Loucy (cell line): ENCODE measurements around the gene RSRC1.
"Not testable (repeated sequence)": the region's sequence is repeated elsewhere in the genome, so short reads cannot be mapped to it uniquely, and the experiment has no call there.

Source experiments
- H2AFZ ChIP-seq: fragments of 200-600 bp; sonication (generic); 2 replicates; pipeline ENCODE4 v1.6.0; 2016; ENCODE audit warnings: antibody characterized with exemption, mild to moderate bottlenecking, low read length, moderate library complexity
- H3F3A ChIP-seq: fragments of 200-600 bp; 2 replicates; pipeline ENCODE4 v1.6.0; 2016; ENCODE audit warnings: antibody characterized with exemption, low read depth, mild to moderate bottlenecking
- H3K27me3 ChIP-seq: fragments of 200-600 bp; sonication (generic); 2 replicates; pipeline ENCODE4 v1.6.1; 2014; ENCODE audit warnings: low read length, mild to moderate bottlenecking; ENCODE audit not compliant: insufficient read depth, poor library complexity, severe bottlenecking
- H3K36me3 ChIP-seq: fragments of 200-600 bp; sonication (generic); 2 replicates; pipeline ENCODE4 v1.6.1; 2016; ENCODE audit warnings: low read length; ENCODE audit not compliant: insufficient read depth
- H3K4me1 ChIP-seq: fragments of 200-600 bp; sonication (generic); 2 replicates; pipeline ENCODE4 v1.5.1; 2014; ENCODE audit warnings: low read length, mild to moderate bottlenecking; ENCODE audit not compliant: insufficient read depth, poor library complexity, severe bottlenecking
- H3K4me2 ChIP-seq: fragments of 200-600 bp; sonication (generic); 2 replicates; pipeline ENCODE4 v1.6.0; 2014; ENCODE audit warnings: antibody characterized with exemption, low read length, low read depth, mild to moderate bottlenecking; ENCODE audit not compliant: poor library complexity, severe bottlenecking
- H3K4me3 ChIP-seq: fragments of 200-600 bp; sonication (generic); 2 replicates; pipeline ENCODE4 v1.5.1; 2014; ENCODE audit warnings: low read length, mild to moderate bottlenecking, mixed read lengths; ENCODE audit not compliant: poor library complexity, severe bottlenecking
- H3K79me2 ChIP-seq: fragments of 200-600 bp; sonication (generic); 2 replicates; pipeline ENCODE4 v1.6.1; 2014; ENCODE audit warnings: low read length; ENCODE audit not compliant: insufficient read depth
- H3K9ac ChIP-seq: fragments of 200-600 bp; sonication (generic); 2 replicates; pipeline ENCODE4 v1.6.0; 2014; ENCODE audit warnings: mild to moderate bottlenecking, low read depth, low read length, moderate library complexity; ENCODE audit not compliant: poor library complexity, severe bottlenecking
- H3K9me2 ChIP-seq: fragments of 200-600 bp; sonication (generic); replicated peaks from 2 replicates; pipeline ENCODE4 v1.6.1; 2016; ENCODE audit warnings: low read depth, low read length, mixed read lengths
- H3K9me3 ChIP-seq: fragments of 200-600 bp; sonication (generic); 2 replicates; pipeline ENCODE4 v1.6.1; 2014; ENCODE audit warnings: mild to moderate bottlenecking, antibody characterized with exemption, low read length, low read depth; ENCODE audit not compliant: insufficient read depth
- H4K20me1 ChIP-seq: fragments of 200-600 bp; sonication (generic); 2 replicates; pipeline ENCODE4 v1.6.0; 2014; ENCODE audit warnings: antibody characterized with exemption, low read length, mild to moderate bottlenecking; ENCODE audit not compliant: insufficient read depth, poor library complexity, severe bottlenecking
- CTCF ChIP-seq: fragments of 200-600 bp; sonication (generic); conservative IDR thresholded peaks from 2 replicates; pipeline ENCODE4 v1.5.1; 2014; ENCODE audit warnings: mild to moderate bottlenecking, antibody characterized with exemption, low read length
- EZH2phosphoT487 ChIP-seq: fragments of 200-600 bp; IDR thresholded peaks from 2 replicates; pipeline ENCODE4 v1.6.1; 2018; ENCODE audit warnings: antibody characterized with exemption, mild to moderate bottlenecking, moderate library complexity, borderline replicate concordance

Gene RSRC1

GRCh38 chr3:158404131-158404718, 294.3 kb downstream of the RSRC1 start:
- H4K20me1 ChIP-seq: no peaks in the 10 kb centered on the region

GRCh38 chr3:158405507-158405906, 295.6 kb downstream of the RSRC1 start:
- Histone ChIP-seq H3K4me2 (no peak overlapping the region), H3F3A (no peaks in the 10 kb centered on the region), H3K4me1 (no peaks in the 10 kb centered on the region), H3K79me2 (no peaks in the 10 kb centered on the region), H3K4me3 (no peak overlapping the region), H3K27me3 (no peaks in the 10 kb centered on the region), H3K36me3 (no peaks in the 10 kb centered on the region), H3K9me2 (no peaks in the 10 kb centered on the region), H4K20me1 (no peaks in the 10 kb centered on the region), H3K9me3 (no peaks in the 10 kb centered on the region), H3K9ac (no peak overlapping the region), H2AFZ (no peak overlapping the region)
- TF ChIP-seq CTCF (no peak), EZH2phosphoT487 (no peak)

More at GRCh38 chr3:158404131-158404718, 294.3 kb downstream of the RSRC1 start:
- no peaks in the 10 kb centered on the region for H3K79me2 ChIP-seq
- no peaks in the 10 kb centered on the region for H3K36me3 ChIP-seq
- H2AFZ ChIP-seq: no peak overlapping the region
- H3K9me3 ChIP-seq: no peaks in the 10 kb centered on the region
- no peak overlapping the region for H3K9ac ChIP-seq
- H3K4me1 ChIP-seq: no peaks in the 10 kb centered on the region
- no peak for TF ChIP-seq CTCF
- TF ChIP-seq EZH2phosphoT487: no peak
- H3K27me3 ChIP-seq: no peaks in the 10 kb centered on the region
- no peak overlapping the region for H3K4me3 ChIP-seq
- H3K4me2 ChIP-seq: no peak overlapping the region
- H3K9me2 ChIP-seq: no peaks in the 10 kb centered on the region
- no peaks in the 10 kb centered on the region for H3F3A ChIP-seq

GRCh38 chr3:158407844-158408517, 298.1 kb downstream of the RSRC1 start:
- Histone ChIP-seq H3K9me3 (no peaks in the 10 kb centered on the region), H3F3A (no peaks in the 10 kb centered on the region), H4K20me1 (no peaks in the 10 kb centered on the region), H2AFZ (no peak overlapping the region), H3K4me1 (no peaks in the 10 kb centered on the region), H3K36me3 (no peaks in the 10 kb centered on the region), H3K4me2 (no peak overlapping the region), H3K27me3 (no peaks in the 10 kb centered on the region), H3K4me3 (no peak overlapping the region), H3K9me2 (no peaks in the 10 kb centered on the region), H3K79me2 (no peaks in the 10 kb centered on the region), H3K9ac (no peak overlapping the region)
- TF ChIP-seq EZH2phosphoT487: no peak
- TF ChIP-seq CTCF: no peak

GRCh38 chr3:158408518-158408897, 298.6 kb downstream of the RSRC1 start:
- not testable (repeated sequence) for H3K4me1 ChIP-seq, H4K20me1 ChIP-seq, H3K9me3 ChIP-seq, H3K4me3 ChIP-seq, H3K36me3 ChIP-seq, H3K79me2 ChIP-seq, H3K9ac ChIP-seq, H3K27me3 ChIP-seq, H3K4me2 ChIP-seq, H3F3A ChIP-seq, H3K9me2 ChIP-seq, H2AFZ ChIP-seq
